CD4-positive, CD25-positive, alpha-beta regulatory T cell (primary cell): ENCODE results near the gene AGBL5. TPM values are rescaled to one million over a fixed set of nuclear protein-coding genes. Genes with fewer than 3 reads are reported as not detected.
A peak's percentile ranks its signal among the peaks of the same experiment; 100 is the strongest.

Source experiments
- ATAC-seq, 2 donors: fragments of 150-1000 bp; cut with Tn5 transposase; one replicate each; pipeline ENCODE4 v1.10.0; 2021; ENCODE audit warnings: low read depth in 2 of 2, moderate number of reproducible peaks in 2 of 2, moderate library complexity in 1 of 2
- DNase-seq, 3 donors: peaks; one replicate each; pipeline versions ENCODE4 v3.0.0 to v3.0.0-alpha.2; 2012 to 2022; ENCODE audit warnings: mixed read lengths in 1 of 3
- H3K27ac ChIP-seq: one replicate; pipeline ENCODE4 v1.7.0; 2013; ENCODE audit warnings: mild to moderate bottlenecking, low read length; ENCODE audit not compliant: insufficient read depth, poor library complexity, severe bottlenecking
- H3K27me3 ChIP-seq: one replicate; pipeline ENCODE4 v1.7.0; 2013; ENCODE audit warnings: low read length; ENCODE audit not compliant: control insufficient read depth, insufficient read depth
- H3K36me3 ChIP-seq: one replicate; pipeline ENCODE4 v1.7.0; 2013; ENCODE audit warnings: mild to moderate bottlenecking, low read length, moderate library complexity; ENCODE audit not compliant: control insufficient read depth, insufficient read depth
- H3K4me1 ChIP-seq: 2 replicates; pipeline ENCODE4 v1.7.0; 2013; ENCODE audit warnings: mild to moderate bottlenecking, low read length; ENCODE audit not compliant: insufficient read depth, control insufficient read depth, poor library complexity, severe bottlenecking
- H3K4me3 ChIP-seq: one replicate; pipeline ENCODE4 v1.7.0; 2013; ENCODE audit warnings: low read depth, mild to moderate bottlenecking, low read length, moderate library complexity
- H3K9me3 ChIP-seq, 2 experiments: 1 replicate in 1 of 2; 2 replicates in 1 of 2; pipeline ENCODE4 v1.7.0; 2013; ENCODE audit warnings: low read length in 2 of 2, mild to moderate bottlenecking in 1 of 2, moderate library complexity in 1 of 2; ENCODE audit not compliant: control insufficient read depth in 2 of 2
- H3K27ac Mint-ChIP-seq, 3 donors: one replicate each; pipeline ENCODE4 v1.8.0; 2020 to 2022; ENCODE audit warnings: mild to moderate bottlenecking in 3 of 3, mixed read lengths in 3 of 3, moderate library complexity in 2 of 3
- H3K27me3 Mint-ChIP-seq: one replicate; pipeline ENCODE4 v1.8.0; 2022; ENCODE audit warnings: mild to moderate bottlenecking, mixed read lengths
- H3K36me3 Mint-ChIP-seq: one replicate; pipeline ENCODE4 v1.8.0; 2020; ENCODE audit warnings: mixed read lengths
- H3K4me1 Mint-ChIP-seq, 4 donors: one replicate each; pipeline ENCODE4 v1.8.0; 2020 to 2022; ENCODE audit warnings: mixed read lengths in 4 of 4, mild to moderate bottlenecking in 1 of 4
- H3K4me3 Mint-ChIP-seq, 4 donors: one replicate each; pipeline ENCODE4 v1.8.0; 2020 to 2022; ENCODE audit warnings: mild to moderate bottlenecking in 4 of 4, mixed read lengths in 4 of 4, moderate library complexity in 3 of 4
- H3K9me3 Mint-ChIP-seq, 7 donors: one replicate each; pipeline ENCODE4 v1.8.0; 2020 to 2022; ENCODE audit warnings: mixed read lengths in 7 of 7, mild to moderate bottlenecking in 3 of 7, moderate library complexity in 2 of 7
- polyA plus RNA-seq, 4 donors: library from polyadenylated mRNA; unstranded; fragments of 300-500 nt; fragmentation: Illumina TruSeq; gene quantifications; one replicate each; pipeline ENCODE4 v1.2.3, GENCODE V29; 2021
- total RNA-seq: library from RNA; stranded (reverse); gene quantifications from one replicate; pipeline ENCODE4 v1.2.3, GENCODE V29; 2022

Gene AGBL5
- total and polyA plus RNA-seq, 5 donors from 2014 or later, result 8.9 to 11.3 (median 9.3) TPM

DNA sequence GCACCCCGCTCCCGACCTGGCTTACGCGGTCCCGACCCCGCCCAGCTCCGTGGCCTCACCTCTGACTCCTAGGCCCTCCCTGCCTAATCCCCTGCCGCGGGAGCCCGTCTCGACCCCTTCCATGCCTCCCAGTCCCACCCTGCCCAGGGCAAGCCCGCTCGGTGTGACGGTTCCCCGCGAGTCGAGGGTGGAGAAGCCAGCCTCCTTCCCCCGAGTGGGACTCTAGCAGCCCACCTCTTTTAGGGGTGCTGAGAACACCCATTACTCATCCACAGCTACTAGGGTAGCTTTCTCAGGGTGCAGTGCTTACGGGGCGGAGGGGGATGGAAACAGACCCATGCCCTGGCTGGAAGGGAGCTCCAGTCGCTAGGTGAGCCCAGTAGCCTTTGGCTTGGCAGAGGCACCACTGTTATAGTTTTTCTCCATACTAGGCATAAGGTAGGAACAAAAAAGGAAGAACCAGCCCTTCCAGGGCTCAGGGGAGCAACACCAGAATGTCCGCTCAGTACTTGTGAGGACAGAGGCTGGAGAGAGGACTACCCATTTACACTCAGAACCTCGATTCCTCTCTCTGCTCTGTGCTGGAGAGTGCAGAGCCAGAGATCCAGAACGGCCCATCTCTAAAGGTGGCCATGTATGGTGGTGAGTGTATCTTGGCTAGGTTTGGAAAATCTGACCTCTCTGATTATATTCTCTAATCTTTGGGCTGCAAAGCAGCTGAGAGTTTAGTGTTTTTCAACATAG lies 606 bp downstream of the AGBL5 start:
- Histone ChIP-seq H3K27ac (peak overlapping the region; percentile 87), H3K9me3 (no peaks in the 10 kb centered on the region), H3K36me3 (peaks cover 21% of the 10 kb centered on the region), H3K4me3 (peak overlapping the region; percentile 61), H3K4me1 (peaks cover 14% of the 10 kb centered on the region), H3K27me3 (no peaks in the 10 kb centered on the region)
- peak overlapping the region; percentile 82 to 100 (median 83) for H3K27ac Mint-ChIP-seq
- peaks cover 0 to 9% (median 3%) of the 10 kb centered on the region in 7 donors for H3K9me3 Mint-ChIP-seq
- H3K4me1 Mint-ChIP-seq, result peaks cover 11 to 25% (median 18%) of the 10 kb centered on the region in 4 donors
- H3K36me3 Mint-ChIP-seq, result peaks cover 11% of the 10 kb centered on the region
- H3K27me3 Mint-ChIP-seq, result peaks cover 22% of the 10 kb centered on the region
- ATAC-seq (no peak), DNase-seq (peak in 1 of 3 donors; percentile 57)
- peak overlapping the region; percentile 88 to 99 (median 96) for H3K4me3 Mint-ChIP-seq

DNA sequence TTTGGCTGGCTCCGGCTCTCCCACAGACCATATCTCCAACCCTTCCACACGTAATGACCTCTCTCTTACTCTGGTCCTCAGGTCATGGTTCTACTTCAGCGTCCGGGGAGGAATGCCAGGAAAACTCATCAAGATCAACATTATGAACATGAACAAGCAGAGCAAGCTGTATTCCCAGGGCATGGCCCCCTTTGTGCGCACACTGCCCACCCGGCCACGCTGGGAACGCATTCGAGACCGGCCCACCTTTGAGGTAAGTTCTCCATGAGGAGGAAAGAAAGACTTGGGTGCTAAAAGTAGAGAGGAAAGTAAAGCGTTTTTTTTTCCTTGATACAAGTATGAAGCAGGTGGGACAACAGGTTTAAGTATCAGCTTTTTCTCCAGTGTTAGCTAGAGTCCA lies 1.9 kb downstream of the AGBL5 start:
- Histone ChIP-seq H3K27ac (no peak overlapping the region), H3K4me3 (no peak overlapping the region), H3K4me1 (peaks cover 14% of the 10 kb centered on the region), H3K9me3 (no peaks in the 10 kb centered on the region), H3K27me3 (no peaks in the 10 kb centered on the region), H3K36me3 (peaks cover 23% of the 10 kb centered on the region)
- ATAC-seq (no peak), DNase-seq (no peak)
- H3K4me1 Mint-ChIP-seq, result peaks cover 11 to 25% (median 18%) of the 10 kb centered on the region in 4 donors
- peaks cover 0 to 9% (median 3%) of the 10 kb centered on the region in 7 donors for H3K9me3 Mint-ChIP-seq
- peak overlapping the region in 1 of 3 donors; percentile 77 for H3K27ac Mint-ChIP-seq
- peaks cover 19% of the 10 kb centered on the region for H3K27me3 Mint-ChIP-seq
- peak overlapping the region; percentile 52 to 99 (median 91) for H3K4me3 Mint-ChIP-seq
- peaks cover 11% of the 10 kb centered on the region for H3K36me3 Mint-ChIP-seq

DNA sequence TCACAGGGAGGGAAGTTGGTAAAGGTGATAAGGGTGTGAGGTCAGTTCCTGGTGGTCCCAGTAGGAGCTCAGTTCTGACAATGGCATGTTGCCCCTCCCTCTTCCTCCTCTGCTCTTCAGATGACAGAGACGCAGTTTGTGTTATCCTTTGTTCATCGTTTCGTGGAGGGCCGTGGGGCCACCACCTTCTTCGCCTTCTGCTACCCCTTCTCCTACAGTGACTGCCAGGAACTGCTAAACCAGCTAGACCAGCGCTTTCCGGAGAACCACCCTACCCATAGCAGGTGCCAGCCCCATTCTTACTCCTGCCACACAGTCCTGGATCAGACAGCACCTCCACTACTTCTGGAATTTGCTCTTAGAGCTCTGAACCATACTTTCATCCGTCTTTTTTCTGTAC lies 2.3 kb downstream of the AGBL5 start:
- Histone ChIP-seq H3K4me3 (no peak overlapping the region), H3K27ac (no peak overlapping the region), H3K4me1 (peaks cover 14% of the 10 kb centered on the region), H3K9me3 (no peaks in the 10 kb centered on the region), H3K27me3 (no peaks in the 10 kb centered on the region), H3K36me3 (peaks cover 23% of the 10 kb centered on the region)
- H3K27ac Mint-ChIP-seq, result no peak overlapping the region
- no peak for ATAC-seq
- H3K4me1 Mint-ChIP-seq, result peaks cover 11 to 25% (median 18%) of the 10 kb centered on the region in 4 donors
- H3K27me3 Mint-ChIP-seq, result peaks cover 16% of the 10 kb centered on the region
- peaks cover 0 to 9% (median 3%) of the 10 kb centered on the region in 7 donors for H3K9me3 Mint-ChIP-seq
- peaks cover 11% of the 10 kb centered on the region for H3K36me3 Mint-ChIP-seq
- no peak for DNase-seq
- H3K4me3 Mint-ChIP-seq, result peak overlapping the region in 2 of 4 donors; percentile 15 to 99

DNA sequence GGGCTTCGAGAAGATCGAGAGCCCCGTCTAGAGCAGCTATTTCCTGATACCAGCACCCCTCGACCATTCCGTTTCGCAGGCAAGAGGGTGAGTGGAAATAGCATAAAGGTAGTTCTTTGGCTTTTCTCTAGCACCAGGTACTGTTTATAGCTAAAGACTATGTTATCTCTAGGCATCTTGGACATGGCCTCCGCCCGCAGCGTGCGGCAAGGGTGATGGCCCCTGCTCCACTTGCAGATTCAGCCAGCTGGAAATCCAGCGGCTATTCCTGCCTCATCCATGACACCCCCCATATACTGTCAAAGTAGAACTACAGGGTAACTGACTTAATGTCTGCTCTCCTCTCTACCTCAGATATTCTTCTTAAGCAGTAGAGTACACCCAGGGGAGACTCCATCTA lies 3.3 kb downstream of the AGBL5 start:
- peaks cover 11% of the 10 kb centered on the region for H3K36me3 Mint-ChIP-seq
- peaks cover 0 to 9% (median 3%) of the 10 kb centered on the region in 7 donors for H3K9me3 Mint-ChIP-seq
- Histone ChIP-seq H3K36me3 (peaks cover 23% of the 10 kb centered on the region), H3K4me3 (no peak overlapping the region), H3K4me1 (peaks cover 9% of the 10 kb centered on the region), H3K27me3 (no peaks in the 10 kb centered on the region), H3K9me3 (no peaks in the 10 kb centered on the region), H3K27ac (no peak overlapping the region)
- H3K27me3 Mint-ChIP-seq, result peaks cover 16% of the 10 kb centered on the region
- peaks cover 11 to 19% (median 15%) of the 10 kb centered on the region in 4 donors for H3K4me1 Mint-ChIP-seq
- no peak overlapping the region for H3K27ac Mint-ChIP-seq
- DNase-seq (no peak), ATAC-seq (no peak)
- H3K4me3 Mint-ChIP-seq, result no peak overlapping the region

DNA sequence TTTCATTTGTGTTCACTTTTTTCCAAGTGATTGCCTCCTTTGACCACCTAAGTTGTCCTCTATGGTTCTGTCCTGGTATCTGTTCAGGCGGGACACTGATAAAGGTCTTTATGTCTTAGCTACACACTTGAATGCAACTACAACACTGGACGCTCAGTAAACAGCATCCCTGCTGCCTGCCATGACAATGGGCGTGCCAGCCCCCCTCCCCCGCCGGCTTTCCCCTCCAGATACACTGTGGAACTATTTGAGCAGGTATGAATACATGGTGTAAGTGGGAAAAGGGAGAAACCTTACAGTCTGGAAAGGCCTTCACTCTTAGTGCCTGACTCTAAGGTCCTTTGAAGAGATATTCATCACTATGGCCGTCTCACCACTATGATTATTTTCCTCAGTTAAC lies 5.7 kb downstream of the AGBL5 start:
- no peaks in the 10 kb centered on the region for H3K27me3 ChIP-seq

GRCh38 chr2:27058210-27058609 lies 6.7 kb downstream of the AGBL5 start:
- no peak for DNase-seq
- no peak overlapping the region for H3K27ac ChIP-seq
- no peak overlapping the region for H3K4me3 ChIP-seq
- no peaks in the 10 kb centered on the region for H3K27me3 Mint-ChIP-seq
- H3K9me3 Mint-ChIP-seq, result no peaks in the 10 kb centered on the region
- peaks cover 13% of the 10 kb centered on the region for H3K36me3 Mint-ChIP-seq
- peaks cover 0 to 11% (median 8%) of the 10 kb centered on the region in 4 donors for H3K4me1 Mint-ChIP-seq
- peaks cover 34% of the 10 kb centered on the region for H3K36me3 ChIP-seq
- no peaks in the 10 kb centered on the region for H3K9me3 ChIP-seq
- no peak overlapping the region for H3K4me3 Mint-ChIP-seq
- peak overlapping the region in 1 of 3 donors; percentile 32 for H3K27ac Mint-ChIP-seq
- no peaks in the 10 kb centered on the region for H3K4me1 ChIP-seq
- no peaks in the 10 kb centered on the region for H3K27me3 ChIP-seq
- ATAC-seq, result no peak

More for the DNA sequence above, 5.7 kb downstream of the AGBL5 start:
- H3K4me3 Mint-ChIP-seq, result no peak overlapping the region
- no peak overlapping the region for H3K4me3 ChIP-seq
- H3K36me3 Mint-ChIP-seq, result peaks cover 6% of the 10 kb centered on the region
- no peak overlapping the region for H3K27ac Mint-ChIP-seq
- H3K4me1 ChIP-seq, result peaks cover 3% of the 10 kb centered on the region
- H3K36me3 ChIP-seq, result peaks cover 28% of the 10 kb centered on the region
- no peaks in the 10 kb centered on the region for H3K27me3 Mint-ChIP-seq
- no peak overlapping the region for H3K27ac ChIP-seq
- H3K9me3 ChIP-seq, result no peaks in the 10 kb centered on the region
- no peak for ATAC-seq
- H3K4me1 Mint-ChIP-seq, result peaks cover 0 to 7% (median 4%) of the 10 kb centered on the region in 4 donors
- DNase-seq, result no peak
- no peaks in the 10 kb centered on the region for H3K9me3 Mint-ChIP-seq

- DNase-seq (no peak), ATAC-seq (no peak)
- Histone ChIP-seq H3K27me3 (no peaks in the 10 kb centered on the region), H3K9me3 (no peaks in the 10 kb centered on the region), H3K27ac (no peak overlapping the region), H3K4me1 (no peaks in the 10 kb centered on the region), H3K36me3 (peaks cover 32% of the 10 kb centered on the region), H3K4me3 (no peak overlapping the region)
- Mint-ChIP-seq H3K36me3 (peaks cover 13% of the 10 kb centered on the region), H3K4me1 (peaks cover 0 to 11% (median 10%) of the 10 kb centered on the region in 4 donors), H3K9me3 (no peaks in the 10 kb centered on the region), H3K27ac (no peak overlapping the region), H3K27me3 (no peaks in the 10 kb centered on the region), H3K4me3 (no peak overlapping the region)
Observed at GRCh38 chr2:27059141-27059820, 7.8 kb downstream of the AGBL5 start.
